ENCODE measurements around the gene PTH1R.

- TF ChIP-seq NFRKB (IDR thresholded peaks at IDR 0.05) (no peak), HDGF (IDR thresholded peaks at IDR 0.05; ENCODE audit: borderline replicate concordance) (no peak), FOXK2 (IDR thresholded peaks at IDR 0.05) (no peak), FOXM1 (IDR thresholded peaks at IDR 0.05; ENCODE audit: borderline replicate concordance) (no peak), ELF4 (IDR thresholded peaks at IDR 0.05) (no peak)
Measured at GRCh38 chr3:46905661-46906451, 28.3 kb downstream of the PTH1R start.
